Epidermal melanocyte (primary cell): Measurements from ENCODE around the gene DUSP5.

Experiments used
- DNase-seq: peaks from one replicate; pipeline ENCODE4 v3.0.0; 2011; ENCODE audit warnings: low spot score; ENCODE audit not compliant: insufficient read length

The DUSP5 gene

DNA sequence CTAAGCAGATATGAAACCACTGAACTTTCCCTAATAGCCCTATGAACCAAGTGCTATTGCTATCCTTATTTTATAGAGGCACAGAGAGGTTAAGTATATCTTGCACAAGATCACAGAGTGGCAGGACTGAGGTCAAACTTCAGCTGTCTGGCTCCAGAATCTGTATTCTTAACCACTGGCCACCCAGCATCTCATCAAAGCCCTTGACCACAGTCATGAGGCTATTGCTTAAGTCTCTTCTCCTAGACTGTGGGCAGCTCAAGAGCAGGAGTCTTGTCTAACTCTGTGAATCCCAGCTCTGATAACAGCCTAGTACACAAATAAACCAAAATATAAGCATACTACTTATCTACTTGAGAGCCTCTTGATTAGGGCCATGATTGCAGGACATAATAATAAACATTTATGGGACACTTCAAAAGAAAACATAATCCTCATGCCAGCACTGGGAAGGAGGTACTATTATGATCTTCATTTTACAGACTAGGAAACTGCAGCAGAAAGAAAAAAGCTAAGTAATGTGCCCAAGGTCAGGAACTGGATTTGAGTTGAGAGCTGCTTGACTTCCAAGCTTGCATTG is 47.3 kb downstream of the DUSP5 start:
- no peak for DNase-seq

DNA sequence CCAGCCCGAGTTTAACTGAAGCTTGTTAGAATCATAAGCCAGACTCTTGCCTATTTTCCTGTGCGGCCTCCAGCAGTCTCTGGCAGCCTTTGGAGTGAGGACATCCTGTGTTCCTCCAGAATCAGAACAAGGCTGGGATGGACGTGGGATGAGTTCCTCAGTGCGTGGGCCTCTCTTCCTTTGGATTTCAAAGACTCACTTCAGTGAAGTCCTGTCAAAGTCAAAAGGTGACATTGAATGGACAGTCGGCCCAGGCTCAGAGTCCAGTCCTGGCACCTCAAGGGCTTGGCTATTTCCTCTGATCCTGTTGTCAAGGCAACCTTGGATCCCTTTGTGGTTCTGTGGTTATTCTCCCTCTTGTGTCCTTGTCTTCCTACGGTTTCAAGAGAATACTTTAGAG is 48.4 kb downstream of the DUSP5 start:
- DNase-seq: no peak

GRCh38 chr10:110546499-110547110 is 48.9 kb downstream of the DUSP5 start:
- no peak for DNase-seq

DNA sequence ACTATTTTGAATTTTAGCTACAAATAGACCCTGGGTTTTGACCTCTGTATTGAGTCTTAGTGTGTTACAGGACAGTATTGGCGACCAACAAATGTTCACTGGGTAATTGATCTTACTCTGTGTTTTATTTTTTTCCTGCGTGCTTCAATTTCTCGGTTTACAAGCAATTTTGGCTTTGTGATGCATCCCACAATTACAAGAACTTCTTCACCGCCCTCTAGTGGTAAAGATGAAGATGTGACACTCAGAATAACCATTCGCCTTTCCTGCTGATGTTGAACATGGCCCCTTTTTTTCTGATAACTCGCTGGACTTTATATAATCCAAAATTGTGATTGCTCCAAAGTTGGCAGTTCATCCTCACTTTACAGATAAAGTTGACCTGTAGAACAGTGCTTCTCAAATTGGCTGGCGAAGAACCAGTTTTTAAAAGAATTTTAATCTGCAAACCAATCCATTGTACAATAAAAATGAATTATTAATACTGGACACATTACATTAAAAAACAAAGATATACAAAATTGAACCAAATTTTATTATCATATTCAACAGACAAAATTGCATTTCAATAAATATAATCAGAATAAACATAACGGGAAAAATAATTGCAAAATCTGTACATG is 49.5 kb downstream of the DUSP5 start:
- DNase-seq: peak; percentile 72

DNA sequence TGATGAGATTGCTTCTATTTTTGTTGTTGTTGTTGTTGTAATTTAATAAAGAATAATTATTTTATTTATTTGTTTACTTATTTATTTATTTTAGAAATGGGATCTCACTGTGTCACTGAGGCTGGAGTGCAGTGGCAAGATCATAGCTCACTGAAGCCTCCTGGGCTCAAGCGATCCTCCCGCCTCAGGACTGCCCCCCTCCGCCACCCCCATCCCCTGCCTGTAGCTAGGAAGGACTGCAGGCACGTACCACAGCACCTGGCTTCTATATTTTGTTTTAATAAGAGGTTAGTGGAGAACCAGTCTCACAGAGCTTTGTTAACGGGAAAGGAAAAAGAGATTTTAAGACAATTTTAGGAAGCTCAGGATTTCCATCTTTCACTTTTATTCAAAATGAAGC is 50.3 kb downstream of the DUSP5 start:
- DNase-seq: no peak

GRCh38 chr10:110549211-110549610 is 51.5 kb downstream of the DUSP5 start:
- no peak for DNase-seq

- DNase-seq: no peak
Measured at GRCh38 chr10:110553905-110554304, 56.2 kb downstream of the DUSP5 start.

GRCh38 chr10:110556296-110556695 is 58.6 kb downstream of the DUSP5 start:
- DNase-seq: no peak

- DNase-seq: peak; percentile 58
Measured at GRCh38 chr10:110556969-110557601, 59.4 kb downstream of the DUSP5 start.

DNA sequence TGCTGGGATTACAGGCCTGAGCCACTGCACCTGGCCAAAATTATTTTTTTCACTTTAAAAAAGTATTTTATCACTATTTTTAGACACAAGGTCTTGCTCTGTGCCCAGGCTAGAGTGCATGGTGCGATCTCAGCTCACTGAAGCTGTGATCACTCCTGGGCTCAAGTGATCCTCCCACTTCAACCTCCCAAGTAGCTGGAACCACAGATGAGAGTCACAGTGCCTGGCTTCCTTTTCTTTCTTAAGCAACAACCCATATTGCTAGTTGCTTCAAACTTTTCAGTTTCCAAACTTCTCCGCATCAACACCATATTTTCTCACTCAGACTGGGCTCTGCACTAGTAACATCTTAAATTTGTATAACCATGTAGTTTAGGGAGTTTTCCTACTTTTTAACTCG is 60.3 kb downstream of the DUSP5 start:
- DNase-seq: no peak

DNA sequence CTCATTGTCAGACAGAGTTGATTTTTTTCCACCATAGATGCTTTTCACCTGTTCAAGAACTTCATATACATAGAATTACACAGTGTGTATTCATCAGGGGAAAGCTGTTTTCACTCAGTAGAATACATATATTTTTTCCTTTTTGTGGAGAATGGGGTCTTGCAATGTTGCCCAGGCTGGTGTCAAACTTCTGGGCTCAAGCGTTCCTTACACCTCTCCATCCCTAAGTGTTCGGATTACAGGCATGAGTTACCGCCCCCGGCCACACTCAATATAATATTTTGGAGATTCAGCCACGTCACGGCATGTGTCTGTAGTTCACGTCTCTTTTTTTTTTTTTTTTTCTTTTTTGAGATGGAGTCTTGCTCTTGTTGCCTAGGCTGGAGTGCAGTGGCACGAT is 62.3 kb downstream of the DUSP5 start:
- no peak for DNase-seq
